HCT116 (cell line): Measurements from ENCODE around the gene CENPB. TPM values are rescaled to one million over a fixed set of nuclear protein-coding genes. Genes with fewer than 3 reads are reported as not detected.

Source experiments
- ATAC-seq: fragments of 200-7000 bp; cut with Tn5 transposase; 2 replicates; pipeline ENCODE4 v1.9.1; 2020; ENCODE audit warnings: mild to moderate bottlenecking, moderate library complexity
- BruUV-seq: library from RNA; stranded (reverse); fragments of 400-500 nt; replicated peaks from 2 replicates; lab custom pipeline; 2021; lab: Mats Ljungman, UMichigan
- CTCF ChIA-PET: fragments of 300-600 bp; sonication (Branson Sonifier 250); formaldehyde crosslinking; loops from one replicate; lab custom pipeline; 2021; ENCODE audit warnings: antibody characterized with exemption; lab: Charles Lee
- POLR2A ChIA-PET: fragments of 300-600, 350-600 bp; sonication (Branson Sonifier 250); formaldehyde crosslinking; loops from one replicate; lab custom pipeline; 2021; ENCODE audit warnings: antibody characterized with exemption; lab: Charles Lee
- RAD21 ChIA-PET, 2 experiments: fragments of 300-600 bp; sonication (Branson Sonifier 250); formaldehyde crosslinking; loops; one replicate each; lab custom pipeline; 2023; ENCODE audit warnings: low total read pairs in 2 of 2; ENCODE audit not compliant: uncharacterized antibody in 2 of 2, unreplicated experiment in 2 of 2, low non-redundant PET in 1 of 2; lab: Charles Lee
- DNase-seq: peaks from one replicate; pipeline ENCODE4 v3.0.0-alpha.2; 2010; ENCODE audit warnings: low read depth, low spot score
- H2AFZ ChIP-seq: fragments of 200-600 bp; shearing (Covaris generic), sonication (generic); 2 replicates; pipeline ENCODE4 v1.6.1; 2017; ENCODE audit warnings: low read depth, mixed run types, mixed read lengths, antibody characterized with exemption, low read length; ENCODE audit not compliant: poor library complexity, severe bottlenecking
- H3K27ac ChIP-seq: 2 replicates; pipeline ENCODE4 v1.5.1; 2012; ENCODE audit warnings: low read depth, low read length
- H3K27me3 ChIP-seq: fragments of 200-600 bp; sonication (generic); 2 replicates; pipeline ENCODE4 v1.6.1; 2016; ENCODE audit warnings: mixed run types, low read length, mixed read lengths; ENCODE audit not compliant: insufficient read depth
- H3K36me3 ChIP-seq, 2 experiments: fragments of 200-500 bp in 1 of 2; fragments of 200-600 bp in 1 of 2; sonication (Bioruptor generic) in 1 of 2; sonication (generic) in 1 of 2; 2 replicates each; pipeline versions ENCODE4 v1.5.1 to v1.6.1; 2014 to 2016; ENCODE audit warnings: low read length in 2 of 2, inconsistent platforms in 1 of 2, mixed read lengths in 1 of 2, mixed run types in 1 of 2; ENCODE audit not compliant: insufficient read depth in 2 of 2, control insufficient read depth in 1 of 2
- H3K4me1 ChIP-seq, 2 experiments: fragments of 200-600 bp in 1 of 2; sonication (generic) in 1 of 2; 2 replicates each; pipeline versions ENCODE4 v1.5.1 to v1.6.1; 2012 to 2017; ENCODE audit warnings: low read length in 2 of 2, inconsistent platforms in 1 of 2, mild to moderate bottlenecking in 1 of 2, mixed read lengths in 1 of 2, mixed run types in 1 of 2, moderate library complexity in 1 of 2; ENCODE audit not compliant: insufficient read depth in 2 of 2, control insufficient read depth in 1 of 2
- H3K4me2 ChIP-seq: fragments of 200-600 bp; sonication (generic); 2 replicates; pipeline ENCODE4 v1.6.1; 2017; ENCODE audit warnings: mixed run types, low read length, mixed read lengths
- H3K4me3 ChIP-seq, 2 experiments: fragments of 200-600 bp in 1 of 2; sonication (generic) in 1 of 2; replicated peaks in 1 of 2; 2 replicates each; pipeline ENCODE4 v1.5.1; 2011 to 2016; ENCODE audit warnings: low read length in 2 of 2, control low read depth in 1 of 2, low read depth in 1 of 2, mild to moderate bottlenecking in 1 of 2, mixed read lengths in 1 of 2, mixed run types in 1 of 2
- H3K79me2 ChIP-seq: fragments of 200-600 bp; sonication (generic); 2 replicates; pipeline ENCODE4 v1.6.1; 2017; ENCODE audit warnings: mild to moderate bottlenecking, mixed run types, low read length, moderate library complexity, mixed read lengths; ENCODE audit not compliant: insufficient read depth
- H3K9ac ChIP-seq: fragments of 200-600 bp; sonication (generic); 2 replicates; pipeline ENCODE4 v1.6.1; 2016; ENCODE audit warnings: low read length, mixed read lengths
- H3K9me2 ChIP-seq: fragments of 200-600 bp; sonication (generic), shearing (Covaris generic); 2 replicates; pipeline ENCODE4 v1.6.1; 2017; ENCODE audit warnings: mixed run types, mild to moderate bottlenecking, moderate library complexity; ENCODE audit not compliant: insufficient read depth
- H3K9me3 ChIP-seq, 2 experiments: fragments of 200-500 bp in 1 of 2; fragments of 200-600 bp in 1 of 2; sonication (Bioruptor generic) in 1 of 2; sonication (generic) in 1 of 2; 2 replicates each; pipeline ENCODE4 v1.6.1; 2014 to 2017; ENCODE audit warnings: low read length in 2 of 2, mixed read lengths in 2 of 2, inconsistent platforms in 1 of 2, low read depth in 1 of 2, mild to moderate bottlenecking in 1 of 2, mixed run types in 1 of 2, moderate library complexity in 1 of 2; ENCODE audit not compliant: control insufficient read depth in 1 of 2, insufficient read depth in 1 of 2
- H4K20me1 ChIP-seq: fragments of 200-600 bp; sonication (generic), shearing (Covaris generic); 2 replicates; pipeline ENCODE4 v1.6.1; 2017; ENCODE audit warnings: mixed run types, mild to moderate bottlenecking, moderate library complexity; ENCODE audit not compliant: insufficient read depth
- ELF1 ChIP-seq: IDR thresholded peaks from 2 replicates; pipeline ENCODE4 v1.6.1; 2012; ENCODE audit warnings: low read depth, borderline replicate concordance
- EZH2phosphoT487 ChIP-seq: fragments of 200-600 bp; IDR thresholded peaks from 2 replicates; pipeline ENCODE4 v1.6.1; 2018; ENCODE audit warnings: antibody characterized with exemption, borderline replicate concordance
- POLR2A ChIP-seq: IDR thresholded peaks from 2 replicates; pipeline ENCODE4 v1.7.0; 2011; ENCODE audit warnings: borderline replicate concordance; ENCODE audit not compliant: insufficient read depth, insufficient read length; ENCODE audit errors: extremely low read depth
- RAD21 ChIP-seq: IDR thresholded peaks from 2 replicates; pipeline ENCODE4 v1.6.1; 2012; ENCODE audit warnings: low read depth, mild to moderate bottlenecking
- SRF ChIP-seq: IDR thresholded peaks from 2 replicates; pipeline ENCODE4 v1.6.1; 2012; ENCODE audit warnings: low read depth
- ZBTB33 ChIP-seq: IDR thresholded peaks from 2 replicates; pipeline ENCODE4 v1.6.1; 2011; ENCODE audit warnings: mild to moderate bottlenecking, low read length, moderate library complexity; ENCODE audit not compliant: insufficient replicate concordance; ENCODE audit errors: extremely low read depth
- ZNF274 ChIP-seq: fragments of 200-500 bp; sonication (Bioruptor generic); IDR thresholded peaks from 2 replicates; pipeline ENCODE4 v1.6.1; 2014; ENCODE audit warnings: mild to moderate bottlenecking, low read depth, low read length, inconsistent platforms
- intact Hi-C: fragments of 100-400 bp; cut with micrococcal nuclease; formaldehyde crosslinking; loops from 2 replicates; pipeline ENCODE4 v1.10.0; 2022
- total RNA-seq: library from RNA; stranded (reverse); gene quantifications from one replicate; pipeline ENCODE4 v1.2.1, GENCODE V29; 2021; ENCODE audit not compliant: unreplicated experiment
- TF ChIP-seq, protein P1 (sequence below), 3 experiments: fragments of 200-600 bp in 1 of 3; sonication (generic) in 1 of 3; IDR thresholded peaks in 2 of 3; conservative IDR thresholded peaks in 1 of 3; 2 replicates each; pipeline ENCODE4 v1.5.1; 2012 to 2017; ENCODE audit warnings: low read depth in 2 of 3, low read length in 2 of 3, antibody characterized with exemption in 1 of 3, borderline replicate concordance in 1 of 3, control low read depth in 1 of 3, mild to moderate bottlenecking in 1 of 3, mixed read lengths in 1 of 3, mixed run types in 1 of 3, moderate library complexity in 1 of 3; ENCODE audit not compliant: insufficient read depth in 1 of 3

Gene CENPB
- total RNA-seq, 1 experiment from 2014 or later, result 67.2 TPM

DNA sequence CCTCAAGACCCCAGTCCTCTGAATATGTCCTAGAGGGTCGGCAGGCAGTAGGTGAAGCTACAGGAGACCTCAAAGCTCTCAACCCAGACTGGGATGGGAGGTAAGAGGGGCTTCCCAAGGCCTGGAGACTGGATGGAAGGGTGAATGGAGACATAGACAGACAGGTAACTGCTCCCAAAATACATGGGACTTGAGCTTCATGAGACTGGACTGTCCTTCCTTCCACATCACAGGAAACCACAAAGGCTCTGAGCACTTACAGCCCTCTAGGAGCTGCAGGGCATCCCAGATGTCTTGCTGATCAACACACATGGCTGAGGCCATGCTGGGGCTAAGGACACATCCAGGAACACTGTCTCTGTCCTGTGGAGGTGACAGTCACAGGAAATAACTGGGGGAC, 42.5 kb downstream of the CENPB start:
- no peak for ATAC-seq
- no peaks in the 10 kb centered on the region for H3K36me3 ChIP-seq
- no peak overlapping the region for H3K9ac ChIP-seq
- peaks cover 9 to 18% of the 10 kb centered on the region in 2 experiments for H3K4me1 ChIP-seq
- intact Hi-C loops, result loop anchor here (2.0 kb wide), 1 partner anchor 67 kb away; no protein-coding TSS in a partner anchor
- no peak overlapping the region for H2AFZ ChIP-seq
- peak overlapping the region; percentile 88 for H3K4me2 ChIP-seq
- TF ChIP-seq ZBTB33 (no peak), ZNF274 (no peak), RAD21 (no peak), EZH2phosphoT487 (no peak), SRF (no peak), ELF1 (no peak), POLR2A (no peak)
- TF ChIP-seq, protein P1, sequence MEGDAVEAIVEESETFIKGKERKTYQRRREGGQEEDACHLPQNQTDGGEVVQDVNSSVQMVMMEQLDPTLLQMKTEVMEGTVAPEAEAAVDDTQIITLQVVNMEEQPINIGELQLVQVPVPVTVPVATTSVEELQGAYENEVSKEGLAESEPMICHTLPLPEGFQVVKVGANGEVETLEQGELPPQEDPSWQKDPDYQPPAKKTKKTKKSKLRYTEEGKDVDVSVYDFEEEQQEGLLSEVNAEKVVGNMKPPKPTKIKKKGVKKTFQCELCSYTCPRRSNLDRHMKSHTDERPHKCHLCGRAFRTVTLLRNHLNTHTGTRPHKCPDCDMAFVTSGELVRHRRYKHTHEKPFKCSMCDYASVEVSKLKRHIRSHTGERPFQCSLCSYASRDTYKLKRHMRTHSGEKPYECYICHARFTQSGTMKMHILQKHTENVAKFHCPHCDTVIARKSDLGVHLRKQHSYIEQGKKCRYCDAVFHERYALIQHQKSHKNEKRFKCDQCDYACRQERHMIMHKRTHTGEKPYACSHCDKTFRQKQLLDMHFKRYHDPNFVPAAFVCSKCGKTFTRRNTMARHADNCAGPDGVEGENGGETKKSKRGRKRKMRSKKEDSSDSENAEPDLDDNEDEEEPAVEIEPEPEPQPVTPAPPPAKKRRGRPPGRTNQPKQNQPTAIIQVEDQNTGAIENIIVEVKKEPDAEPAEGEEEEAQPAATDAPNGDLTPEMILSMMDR (IDR thresholded peaks at IDR 0.05 in 2 of 3, conservative IDR thresholded peaks at IDR 0.05 in 1 of 3; ENCODE audit: borderline replicate concordance in 1 of 3, insufficient read depth in 1 of 3, low read depth in 2 of 3, low read length in 2 of 3), result no peak
- CTCF ChIA-PET, result interaction anchor here (0.8 to 1.8 kb wide), 3 partner anchors 9 to 33 kb away, joined by 3 to 13 read pairs (median 5); no protein-coding TSS in a partner anchor
- no peaks in the 10 kb centered on the region for H3K9me3 ChIP-seq
- POLR2A ChIA-PET, result no interaction called here
- DNase-seq, result no peak
- no peaks in the 10 kb centered on the region for H3K9me2 ChIP-seq
- no peaks in the 10 kb centered on the region for H4K20me1 ChIP-seq
- H3K79me2 ChIP-seq, result no peaks in the 10 kb centered on the region
- H3K4me3 ChIP-seq, result no peak overlapping the region
- no peaks in the 10 kb centered on the region for H3K27me3 ChIP-seq
- H3K27ac ChIP-seq, result no peak overlapping the region
- RAD21 ChIA-PET, result no interaction called here
- BruUV-seq, result TSS peak; percentile 41
